ENCODE data around the gene AXDND1. TPM values are rescaled to one million over a fixed set of nuclear protein-coding genes. Genes with fewer than 3 reads are reported as not detected.

Gene AXDND1
- total RNA-seq, 1 experiment from 2014 or later, result 0.31 TPM

- Histone ChIP-seq H3K36me3 (ENCODE audit: control insufficient read depth, insufficient read depth, low read length) (no peaks in the 10 kb centered on the region), H3K4me1 (ENCODE audit: control insufficient read depth, insufficient read depth, low read length) (no peaks in the 10 kb centered on the region), H3K27me3 (ENCODE audit: control insufficient read depth, insufficient read depth, low read length) (peaks cover 45% of the 10 kb centered on the region), H3K27ac (ENCODE audit: low read length) (no peak overlapping the region), H3K9me3 (ENCODE audit: control insufficient read depth, insufficient read depth, low read depth, low read length) (no peaks in the 10 kb centered on the region), H3K4me3 (ENCODE audit: low read depth in 2 of 2, low read length in 2 of 2) (no peak overlapping the region)
- TF ChIP-seq POLR2AphosphoS5 (IDR thresholded peaks at IDR 0.05; ENCODE audit: low read depth, low read length), result no peak
- TF ChIP-seq CTCF (IDR thresholded peaks at IDR 0.05), result no peak
- no peak for TF ChIP-seq REST (IDR thresholded peaks at IDR 0.05; ENCODE audit: insufficient read depth in 1 of 2, low read depth in 2 of 2, low read length in 1 of 2)
- TF ChIP-seq TCF7L2 (IDR thresholded peaks at IDR 0.05; ENCODE audit: low read depth, low read length), result no peak
- no peak for TF ChIP-seq SIN3A (IDR thresholded peaks at IDR 0.05; ENCODE audit: borderline replicate concordance, insufficient read depth, low read depth, low read length)
- ATAC-seq, result no peak
- in situ Hi-C loops (cut with HindIII; ENCODE audit: low pct_unique_long_range_greater_than_20kb, low sequenced_read_pairs), result no loop called here
- ChIA-PET POLR2A (no interaction called here), CTCF (no interaction called here)
- BruUV-seq (replicated peaks), result no TSS peak
- no peak for DNase-seq (ENCODE audit: low read depth, low spot score)
- intact Hi-C loops (cut with micrococcal nuclease; ENCODE audit: unreplicated experiment), result no loop called here
These were observed 210.7 kb downstream of the AXDND1 start for GRCh38 chr1:179576509-179576908.

GRCh38 chr1:179583771-179584320, 218.1 kb downstream of the AXDND1 start:
- Histone ChIP-seq H3K4me3 (ENCODE audit: low read depth in 2 of 2, low read length in 2 of 2) (no peak overlapping the region), H3K36me3 (ENCODE audit: control insufficient read depth, insufficient read depth, low read length) (no peaks in the 10 kb centered on the region), H3K27ac (ENCODE audit: low read length) (no peak overlapping the region), H3K9me3 (ENCODE audit: control insufficient read depth, insufficient read depth, low read depth, low read length) (no peaks in the 10 kb centered on the region), H3K4me1 (ENCODE audit: control insufficient read depth, insufficient read depth, low read length) (peaks cover 4% of the 10 kb centered on the region; the same call in 1 of the 2 replicates), H3K27me3 (ENCODE audit: control insufficient read depth, insufficient read depth, low read length) (peaks cover 16% of the 10 kb centered on the region)
- DNase-seq (ENCODE audit: low read depth, low spot score) (no peak), ATAC-seq (no peak)
- no peak for TF ChIP-seq REST (IDR thresholded peaks at IDR 0.05; ENCODE audit: insufficient read depth in 1 of 2, low read depth in 2 of 2, low read length in 1 of 2)
- TF ChIP-seq SIN3A (IDR thresholded peaks at IDR 0.05; ENCODE audit: borderline replicate concordance, insufficient read depth, low read depth, low read length), result no peak
- TF ChIP-seq CTCF (IDR thresholded peaks at IDR 0.05), result no peak
- TF ChIP-seq TCF7L2 (IDR thresholded peaks at IDR 0.05; ENCODE audit: low read depth, low read length), result no peak
- no peak for TF ChIP-seq POLR2AphosphoS5 (IDR thresholded peaks at IDR 0.05; ENCODE audit: low read depth, low read length)
- in situ Hi-C loops (cut with HindIII; ENCODE audit: low pct_unique_long_range_greater_than_20kb, low sequenced_read_pairs) (no loop called here), intact Hi-C loops (cut with micrococcal nuclease; ENCODE audit: unreplicated experiment) (no loop called here)
- POLR2A ChIA-PET, result no interaction called here
- no TSS peak for BruUV-seq (replicated peaks)
- CTCF ChIA-PET, result no interaction called here
